WTC11 (cell line): ENCODE data around the gene VDR. TPM values are rescaled to one million over a fixed set of nuclear protein-coding genes. Genes with fewer than 3 reads are reported as not detected.

Experiments used
- ATAC-seq: fragments of 200-7000 bp; cut with Tn5 transposase; 2 replicates; pipeline ENCODE4 v1.10.0; 2021; ENCODE audit warnings: mild to moderate bottlenecking, moderate library complexity
- CTCF ChIA-PET: fragments of 300-600 bp; sonication (Branson Sonifier 250); formaldehyde crosslinking; loops from one replicate; lab custom pipeline; 2021; ENCODE audit warnings: antibody characterized with exemption; lab: Charles Lee
- POLR2A ChIA-PET: fragments of 350-600 bp; sonication (Branson Sonifier 250); formaldehyde crosslinking; loops from one replicate; lab custom pipeline; 2021; ENCODE audit warnings: antibody characterized with exemption; lab: Charles Lee
- DNase-seq: peaks from one replicate; pipeline ENCODE4 v3.0.0; 2021; ENCODE audit warnings: low spot score
- H3K27ac Mint-ChIP-seq: 2 replicates; pipeline ENCODE4 v1.8.0; 2021; ENCODE audit warnings: mixed read lengths
- H3K27me3 Mint-ChIP-seq: 2 replicates; pipeline ENCODE4 v1.8.0; 2021; ENCODE audit warnings: low read depth, mild to moderate bottlenecking, moderate library complexity, mixed read lengths
- H3K36me3 Mint-ChIP-seq: 2 replicates; pipeline ENCODE4 v1.8.0; 2021; ENCODE audit warnings: mixed read lengths
- H3K4me1 Mint-ChIP-seq: 2 replicates; pipeline ENCODE4 v1.8.0; 2022; ENCODE audit warnings: mixed read lengths
- H3K4me3 Mint-ChIP-seq: 2 replicates; pipeline ENCODE4 v1.8.0; 2021; ENCODE audit warnings: mild to moderate bottlenecking, moderate library complexity, mixed read lengths
- H3K9me3 Mint-ChIP-seq: 2 replicates; pipeline ENCODE4 v1.8.0; 2021; ENCODE audit warnings: mixed read lengths
- AFF4 ChIP-seq: sonication (generic); formaldehyde crosslinking; IDR thresholded peaks from 2 replicates; pipeline ENCODE4 v1.8.1; 2023; ENCODE audit warnings: mild to moderate bottlenecking, missing genetic modification reagents, borderline replicate concordance
- ARID4B ChIP-seq: sonication (generic); formaldehyde crosslinking; IDR thresholded peaks from 2 replicates; pipeline ENCODE4 v1.8.0; 2023; ENCODE audit warnings: missing genetic modification reagents, mild to moderate bottlenecking, borderline replicate concordance
- ATF2 ChIP-seq: sonication (generic); formaldehyde crosslinking; IDR thresholded peaks from 2 replicates; pipeline ENCODE4 v1.8.1; 2022; ENCODE audit warnings: low read depth, missing genetic modification reagents, borderline replicate concordance
- CDX4 ChIP-seq: fragments of 250-450 bp; sonication (Bioruptor Pico); IDR thresholded peaks from 2 replicates; pipeline ENCODE4 v1.9.0; 2021; ENCODE audit warnings: moderate library complexity, mild to moderate bottlenecking, inconsistent platforms, borderline replicate concordance
- GABPB1 ChIP-seq: sonication (generic); formaldehyde crosslinking; IDR thresholded peaks from 2 replicates; pipeline ENCODE4 v1.8.1; 2023; ENCODE audit warnings: mild to moderate bottlenecking, missing genetic modification reagents
- IRF1 ChIP-seq: sonication (generic); formaldehyde crosslinking; IDR thresholded peaks from 2 replicates; pipeline ENCODE4 v1.8.0; 2023; ENCODE audit warnings: missing genetic modification reagents
- KAT7 ChIP-seq: sonication (generic); formaldehyde crosslinking; IDR thresholded peaks from 2 replicates; pipeline ENCODE4 v1.8.1; 2023; ENCODE audit warnings: missing genetic modification reagents, mild to moderate bottlenecking, borderline replicate concordance
- PREB ChIP-seq: sonication (generic); formaldehyde crosslinking; IDR thresholded peaks from 2 replicates; pipeline ENCODE4 v1.8.1; 2022; ENCODE audit warnings: mild to moderate bottlenecking, missing genetic modification reagents, moderate library complexity, borderline replicate concordance
- RORB ChIP-seq: fragments of 250-450 bp; sonication (Bioruptor Pico); IDR thresholded peaks from 2 replicates; pipeline ENCODE4 v1.9.0; 2021; ENCODE audit warnings: mild to moderate bottlenecking
- SMAD3 ChIP-seq: sonication (generic); formaldehyde crosslinking; IDR thresholded peaks from 2 replicates; pipeline ENCODE4 v1.8.0; 2022; ENCODE audit warnings: missing genetic modification reagents, mild to moderate bottlenecking, borderline replicate concordance
- SOX15 ChIP-seq: fragments of 250-450 bp; sonication (Bioruptor Pico); IDR thresholded peaks from 2 replicates; pipeline ENCODE4 v1.9.0; 2021; ENCODE audit warnings: mild to moderate bottlenecking
- TCF7 ChIP-seq: sonication (generic); formaldehyde crosslinking; IDR thresholded peaks from 2 replicates; pipeline ENCODE4 v1.8.0; 2022; ENCODE audit warnings: mild to moderate bottlenecking, low read depth, missing genetic modification reagents, moderate library complexity
- TEAD1 ChIP-seq: sonication (generic); formaldehyde crosslinking; IDR thresholded peaks from 2 replicates; pipeline ENCODE4 v1.8.0; 2022; ENCODE audit warnings: mild to moderate bottlenecking, missing genetic modification reagents
- ZNF138 ChIP-seq: sonication (generic); formaldehyde crosslinking; conservative IDR thresholded peaks from 2 replicates; pipeline ENCODE4 v1.8.1; 2022; ENCODE audit warnings: mild to moderate bottlenecking, moderate library complexity, missing genetic modification reagents
- ZNF263 ChIP-seq: sonication (generic); formaldehyde crosslinking; IDR thresholded peaks from 2 replicates; pipeline ENCODE4 v1.8.1; 2022; ENCODE audit warnings: low read depth, mild to moderate bottlenecking, moderate library complexity, missing genetic modification reagents
- ZNF416 ChIP-seq: fragments of 250-450 bp; sonication (Bioruptor Pico); IDR thresholded peaks from 2 replicates; pipeline ENCODE4 v1.9.0; 2021; ENCODE audit warnings: mild to moderate bottlenecking, inconsistent platforms
- ZNF532 ChIP-seq: fragments of 250-450 bp; sonication (Bioruptor Pico); IDR thresholded peaks from 2 replicates; pipeline ENCODE4 v1.9.0; 2021; ENCODE audit warnings: mild to moderate bottlenecking, borderline replicate concordance
- total RNA-seq: library from RNA; stranded (reverse); gene quantifications from 3 replicates; pipeline ENCODE4 v1.2.3, GENCODE V29; 2021

VDR gene
- total RNA-seq, 1 experiment from 2014 or later: 1.3 TPM

GRCh38 chr12:47832263-47832933 lies 72.4 kb downstream of the VDR start (continued):
- no peak for TF ChIP-seq ZNF532
- no peak for TF ChIP-seq ZNF263
- TF ChIP-seq ARID4B (CRISPR knock-in tag): no peak
- no peak for TF ChIP-seq RORB (CRISPR knock-in tag)
- no peak for TF ChIP-seq PREB (CRISPR knock-in tag)
- no peak for TF ChIP-seq ZNF416 (CRISPR knock-in tag)
- TF ChIP-seq GABPB1 (CRISPR knock-in tag): no peak
- no peak for TF ChIP-seq CDX4 (CRISPR knock-in tag)

- H3K36me3 Mint-ChIP-seq: no peaks in the 10 kb centered on the region
- ChIA-PET POLR2A (interaction anchor here (1.1 to 2.3 kb wide), 4 partner anchors 9 to 16 kb away, joined by 4 to 14 read pairs (median 4); partner anchors contain the start of gene HDAC7), CTCF (interaction anchor here (0.8 to 7.2 kb wide), 10 partner anchors 8 to 120 kb away, joined by 3 to 111 read pairs (median 13); no protein-coding TSS in a partner anchor)
- H3K9me3 Mint-ChIP-seq: no peaks in the 10 kb centered on the region
- H3K27ac Mint-ChIP-seq: no peak overlapping the region
- DNase-seq (no peak), ATAC-seq (no peak)
- peaks cover 4% of the 10 kb centered on the region; the same call in 1 of the 2 replicates for H3K27me3 Mint-ChIP-seq
- no peak overlapping the region for H3K4me3 Mint-ChIP-seq
- H3K4me1 Mint-ChIP-seq: peaks cover 32% of the 10 kb centered on the region
- TF ChIP-seq ATF2 (CRISPR knock-in tag) (no peak), TEAD1 (CRISPR knock-in tag) (no peak), SOX15 (CRISPR knock-in tag) (no peak), IRF1 (no peak), TCF7 (CRISPR knock-in tag) (no peak), ZNF138 (CRISPR knock-in tag) (no peak), SMAD3 (CRISPR knock-in tag) (no peak), AFF4 (CRISPR knock-in tag) (no peak), KAT7 (CRISPR knock-in tag) (no peak)
Measured at GRCh38 chr12:47829584-47829983, 75.2 kb downstream of the VDR start.
